Kidney epithelial cell (primary cell): ENCODE data around the gene SLC39A11. TPM values are rescaled to one million over a fixed set of nuclear protein-coding genes. Genes with fewer than 3 reads are reported as not detected.

Experiments used
- DNase-seq: peaks from one replicate; pipeline ENCODE4 v3.0.0-alpha.2; 2010; ENCODE audit warnings: low read depth
- H3K27me3 ChIP-seq: 2 replicates; pipeline ENCODE4 v1.6.0; 2011; ENCODE audit warnings: low read length; ENCODE audit not compliant: control insufficient read depth, insufficient read depth
- H3K36me3 ChIP-seq: 2 replicates; pipeline ENCODE4 v1.5.1; 2011; ENCODE audit warnings: low read length; ENCODE audit not compliant: control insufficient read depth, insufficient read depth
- H3K4me3 ChIP-seq: 2 replicates; pipeline ENCODE4 v1.5.1; 2011; ENCODE audit warnings: low read depth, mild to moderate bottlenecking, control low read depth, low read length
- CTCF ChIP-seq: IDR thresholded peaks from 2 replicates; pipeline ENCODE4 v1.5.1; 2011; ENCODE audit warnings: mild to moderate bottlenecking, moderate library complexity, low read length, control low read depth, inconsistent platforms; ENCODE audit not compliant: insufficient read depth, poor library complexity, severe bottlenecking
- total RNA-seq: library from RNA; depleted of rRNA; stranded (reverse); fragments of >200 nt; gene quantifications from 2 replicates; pipeline ENCODE4 v1.2.3, GENCODE V29; 2015

SLC39A11 gene
- total RNA-seq, 1 donor from 2014 or later: 13.0 TPM

DNA sequence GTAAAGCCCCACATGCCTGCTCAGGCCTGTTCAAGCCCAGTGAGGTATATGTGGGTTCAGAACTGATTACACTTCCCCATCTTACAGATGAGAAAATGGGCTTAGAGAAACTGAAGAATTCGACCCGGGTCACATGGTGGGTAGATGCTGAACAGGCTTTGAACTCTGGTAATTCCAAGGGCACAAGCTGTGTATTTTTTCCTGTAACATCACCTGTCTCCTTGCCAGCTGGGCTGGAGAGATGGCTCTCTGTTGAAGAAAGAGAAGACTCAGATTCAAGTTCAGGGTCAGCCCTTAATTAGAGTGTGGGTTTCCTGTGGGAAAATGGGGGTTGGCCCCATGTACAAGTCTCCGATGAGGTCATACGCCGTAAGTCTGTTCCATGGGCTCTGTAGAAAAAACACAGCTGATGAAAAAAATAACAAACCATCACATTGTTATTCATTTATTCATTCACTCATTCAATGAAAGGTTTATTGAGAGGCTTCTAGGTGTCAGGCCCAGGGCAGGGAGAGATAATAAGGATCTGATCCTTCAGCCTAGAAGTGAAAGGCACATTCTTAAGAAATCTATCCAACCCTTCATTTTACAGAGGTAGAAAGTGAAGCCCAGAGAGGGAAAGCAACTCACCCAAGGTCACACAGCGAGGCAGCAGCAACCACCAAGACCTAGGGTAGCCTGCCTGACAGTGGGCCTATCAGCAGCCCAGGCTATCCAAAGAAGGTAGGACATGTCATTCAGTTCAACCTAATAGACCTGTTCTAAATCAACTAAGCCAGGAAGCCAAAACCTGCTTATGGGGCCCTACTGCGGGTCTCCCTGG lies 488.9 kb downstream of the SLC39A11 start:
- Histone ChIP-seq H3K27me3 (no peaks in the 10 kb centered on the region), H3K4me3 (no peak overlapping the region), H3K36me3 (no peaks in the 10 kb centered on the region)
- TF ChIP-seq CTCF: no peak
- DNase-seq: peak; percentile 97

DNA sequence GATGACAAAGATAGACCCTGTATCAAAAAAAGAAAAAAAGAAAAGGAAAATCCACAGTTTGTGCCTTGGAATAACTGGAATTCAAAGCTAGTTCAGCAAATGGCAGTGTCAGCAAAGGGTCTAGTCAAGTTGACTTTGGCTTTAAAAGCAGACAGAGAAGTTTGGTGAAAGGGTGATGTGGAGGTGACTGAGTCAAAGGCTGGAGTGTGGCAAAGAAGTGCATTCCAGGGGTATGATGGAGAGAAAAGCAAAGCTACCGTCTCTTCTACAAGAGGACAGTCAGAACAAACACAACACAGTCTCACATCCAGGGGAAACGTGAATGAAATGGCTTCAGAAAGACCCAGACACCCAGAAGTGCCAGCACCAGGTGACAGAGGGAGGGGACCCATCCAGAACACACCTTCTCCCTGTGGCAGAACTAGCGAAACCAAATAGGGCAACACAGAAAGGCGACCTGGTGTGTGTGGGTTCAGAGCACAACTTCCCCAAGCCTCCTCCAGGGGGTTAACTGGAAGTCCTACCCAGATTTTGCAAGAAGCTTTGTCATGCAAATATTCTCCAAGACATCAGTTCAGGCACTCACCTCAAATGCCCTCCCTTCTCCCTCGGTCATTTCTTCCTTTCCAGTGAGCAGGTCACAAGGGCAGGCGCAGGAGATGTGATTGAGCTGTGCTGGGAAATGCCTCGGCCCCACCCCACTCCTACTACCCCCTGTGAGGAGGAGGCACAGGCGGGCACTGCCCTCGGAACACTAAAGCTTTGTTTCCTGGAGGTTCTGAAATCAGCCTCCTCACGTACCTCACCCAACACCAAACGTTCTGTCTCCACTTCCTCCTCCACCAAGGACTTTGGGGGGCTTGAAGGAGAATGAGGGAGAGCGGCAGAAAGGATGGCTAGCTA lies 489.7 kb downstream of the SLC39A11 start:
- peak; percentile 96 for DNase-seq
- no peaks in the 10 kb centered on the region for H3K36me3 ChIP-seq
- H3K27me3 ChIP-seq: no peaks in the 10 kb centered on the region
- H3K4me3 ChIP-seq: no peak overlapping the region
- TF ChIP-seq CTCF: peak; percentile 34

DNA sequence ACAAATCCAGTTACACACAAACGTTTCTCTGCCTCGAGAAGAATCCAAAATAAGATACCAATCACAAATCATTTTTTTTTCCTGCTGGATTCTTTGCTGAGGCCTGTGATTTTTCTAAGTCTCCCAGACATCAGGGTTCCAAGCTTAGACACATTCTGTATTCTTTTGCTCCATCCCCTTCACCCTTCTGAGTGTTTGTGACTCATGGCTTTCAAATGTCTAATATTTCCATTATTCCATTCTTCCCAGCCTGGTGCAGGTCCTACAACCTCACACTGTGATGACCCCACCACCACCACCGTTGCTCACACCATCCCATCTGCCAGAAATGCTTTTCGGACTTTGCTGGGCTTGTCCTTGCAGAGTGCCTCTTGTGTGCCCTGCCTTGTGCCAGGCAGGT lies 491.6 kb downstream of the SLC39A11 start:
- H3K4me3 ChIP-seq: no peak overlapping the region
- H3K36me3 ChIP-seq: no peaks in the 10 kb centered on the region
- TF ChIP-seq CTCF: no peak
- no peak for DNase-seq
- no peaks in the 10 kb centered on the region for H3K27me3 ChIP-seq

DNA sequence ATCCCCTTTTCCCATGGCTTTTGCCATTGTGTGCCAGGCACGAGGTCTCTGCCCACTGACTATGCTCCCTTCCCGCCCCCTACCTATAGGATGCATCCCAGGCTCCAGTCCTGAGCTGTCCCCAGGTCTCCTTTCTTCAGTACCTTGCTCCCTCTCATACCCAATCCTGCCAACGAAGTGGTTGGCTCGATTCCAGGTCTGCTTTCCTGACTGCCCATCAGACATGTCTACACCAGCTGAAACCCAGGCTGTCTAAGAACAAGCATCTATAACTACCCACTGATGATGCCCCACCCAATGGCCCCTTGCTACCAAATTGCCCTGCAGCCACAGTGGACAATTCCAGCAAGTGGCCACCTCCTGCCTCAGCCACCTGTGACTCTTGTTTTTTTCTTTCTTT lies 492.6 kb downstream of the SLC39A11 start:
- TF ChIP-seq CTCF: no peak
- no peaks in the 10 kb centered on the region for H3K36me3 ChIP-seq
- no peak for DNase-seq
- no peaks in the 10 kb centered on the region for H3K27me3 ChIP-seq
- no peak overlapping the region for H3K4me3 ChIP-seq

DNA sequence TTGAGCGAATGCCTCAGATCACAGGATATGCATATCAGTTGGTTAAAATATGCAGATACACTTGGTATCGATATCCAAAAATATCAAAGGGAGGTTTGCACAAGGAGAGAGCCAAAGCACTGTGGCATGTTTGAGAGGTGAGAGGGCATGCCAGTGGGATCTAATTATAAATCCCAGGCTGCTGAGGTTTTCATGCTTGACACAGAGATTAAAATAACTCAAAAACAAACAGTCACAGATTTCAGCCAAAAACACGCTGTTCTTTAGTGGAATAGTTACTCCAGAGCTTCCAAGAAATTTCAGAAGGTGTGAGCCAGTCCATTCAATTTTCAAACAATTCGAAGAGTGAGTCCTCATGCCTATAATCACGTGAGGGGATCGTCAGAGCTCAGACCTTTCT lies 493.8 kb downstream of the SLC39A11 start:
- Histone ChIP-seq H3K4me3 (no peak overlapping the region), H3K27me3 (no peaks in the 10 kb centered on the region), H3K36me3 (no peaks in the 10 kb centered on the region)
- no peak for DNase-seq
- TF ChIP-seq CTCF: no peak
